Measurements from ENCODE around the gene ZNF384. TPM values are rescaled to one million over a fixed set of nuclear protein-coding genes. Genes with fewer than 3 reads are reported as not detected.

ZNF384 gene
- total RNA-seq = 17.3 TPM

DNA sequence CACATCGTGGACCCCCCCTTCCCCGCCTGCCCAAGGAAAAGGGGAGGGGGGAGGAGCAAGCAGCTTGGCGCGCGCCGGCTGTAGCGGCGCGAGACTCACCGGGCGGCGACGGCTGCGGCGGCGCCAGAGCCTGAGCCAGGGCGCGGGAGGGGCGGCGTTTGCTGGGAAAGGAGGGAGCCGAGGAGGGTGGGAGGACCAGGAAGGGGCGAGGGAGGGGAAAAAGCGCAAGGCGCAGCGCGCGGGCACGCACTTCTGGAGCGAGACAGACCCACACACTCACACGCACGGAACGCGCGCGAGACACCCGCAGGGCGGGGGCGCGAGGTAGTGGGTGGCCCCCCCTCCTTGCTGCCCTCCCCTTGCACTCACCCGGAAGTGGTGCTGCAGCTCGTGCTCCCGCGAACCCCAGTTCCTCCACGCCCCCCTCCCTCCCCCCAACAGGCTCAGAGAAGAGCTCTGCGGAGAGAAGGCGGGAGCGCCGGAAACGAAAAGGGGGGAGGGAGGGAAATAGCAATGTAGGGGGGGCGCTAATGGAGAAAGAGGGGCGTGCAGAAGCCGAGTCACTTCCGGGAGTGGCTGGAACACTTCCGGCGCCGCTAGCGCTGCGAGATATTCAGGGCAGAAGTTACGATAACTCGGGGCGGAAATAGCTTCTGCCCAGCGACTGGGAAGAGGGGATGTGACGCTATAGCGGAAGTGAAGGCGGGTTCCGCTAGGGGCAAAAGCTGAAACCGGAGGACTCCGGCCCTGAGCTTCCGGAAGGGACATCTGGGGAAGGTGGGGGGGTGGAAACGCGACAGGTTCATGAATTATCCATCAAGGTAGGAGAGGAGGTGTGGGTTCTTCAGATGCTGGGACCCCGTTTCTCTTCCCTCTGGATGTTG is at the start of gene ZNF384:
ZNF384 (minus strand) TSS at position 377 of the 884 bp plus-strand sequence. CDS start 9,855 bp downstream, outside the sequence.

DNA sequence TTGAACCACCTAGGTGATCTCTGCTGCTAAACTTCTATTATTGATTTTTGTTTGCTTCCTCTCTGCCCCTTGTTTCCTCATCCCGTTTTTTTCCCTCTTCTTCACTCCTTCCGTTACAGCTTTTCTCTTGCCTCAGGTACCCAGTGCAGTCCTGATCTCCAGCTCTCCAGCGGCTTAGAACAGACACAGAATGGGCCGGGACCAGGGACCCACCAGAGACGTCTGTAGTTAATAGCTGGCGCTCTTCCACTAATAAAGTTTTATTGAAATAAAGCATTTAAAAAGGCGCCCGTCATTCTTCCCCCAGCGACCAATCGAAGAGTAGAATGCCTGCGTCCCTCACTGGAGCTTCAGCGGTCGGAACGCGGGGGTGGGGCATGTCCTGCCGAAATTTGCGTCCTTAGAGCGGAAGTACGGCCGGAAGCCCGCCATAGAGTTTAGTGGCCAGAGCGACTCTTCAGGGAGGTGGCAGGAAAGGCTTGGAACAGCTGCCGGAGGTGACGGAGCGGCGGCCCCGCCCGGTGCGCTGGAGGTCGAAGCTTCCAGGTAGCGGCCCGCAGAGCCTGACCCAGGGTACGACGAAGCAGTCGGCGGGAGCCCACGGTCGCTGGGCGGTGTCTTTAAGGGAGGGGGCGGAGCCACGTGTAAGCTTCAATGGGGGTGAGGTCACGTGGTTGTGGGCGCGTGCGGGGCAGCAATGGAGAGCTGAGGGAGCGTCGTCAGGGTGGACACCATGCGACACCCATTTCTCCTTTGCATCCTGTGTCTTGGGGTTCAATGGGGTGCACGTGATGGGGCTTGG is 34.6 kb upstream of the ZNF384 start, which contains the start of gene COPS7A:
COPS7A (plus strand) TSS at position 440 of the 802 bp plus-strand sequence. CDS start 611 bp downstream, outside the sequence.

DNA sequence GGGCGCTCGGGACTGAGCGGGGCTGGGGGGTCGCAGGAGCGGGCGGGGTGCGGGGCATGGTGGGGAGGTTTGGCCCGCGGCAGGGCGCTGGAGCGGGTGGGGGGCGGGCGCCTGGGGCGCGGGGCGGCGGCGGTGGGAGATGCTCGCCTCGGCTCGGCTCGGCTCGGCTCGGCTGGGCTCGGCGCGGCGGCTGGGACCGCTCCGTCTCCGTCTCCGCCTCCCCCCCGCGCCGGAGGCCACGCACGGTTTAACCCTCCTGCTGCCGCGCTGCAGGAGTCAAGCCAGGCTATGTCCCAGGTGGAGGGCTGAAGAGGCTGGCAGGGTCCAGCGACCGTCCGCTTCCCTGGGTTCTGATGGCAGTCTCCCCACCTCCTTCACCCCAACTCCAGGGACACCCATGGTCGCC is 11.5 kb upstream of the ZNF384 start, which contains the start of gene PIANP:
PIANP (minus strand) TSS at position 170 of the 406 bp plus-strand sequence. CDS start 2,754 bp downstream, outside the sequence.

DNA sequence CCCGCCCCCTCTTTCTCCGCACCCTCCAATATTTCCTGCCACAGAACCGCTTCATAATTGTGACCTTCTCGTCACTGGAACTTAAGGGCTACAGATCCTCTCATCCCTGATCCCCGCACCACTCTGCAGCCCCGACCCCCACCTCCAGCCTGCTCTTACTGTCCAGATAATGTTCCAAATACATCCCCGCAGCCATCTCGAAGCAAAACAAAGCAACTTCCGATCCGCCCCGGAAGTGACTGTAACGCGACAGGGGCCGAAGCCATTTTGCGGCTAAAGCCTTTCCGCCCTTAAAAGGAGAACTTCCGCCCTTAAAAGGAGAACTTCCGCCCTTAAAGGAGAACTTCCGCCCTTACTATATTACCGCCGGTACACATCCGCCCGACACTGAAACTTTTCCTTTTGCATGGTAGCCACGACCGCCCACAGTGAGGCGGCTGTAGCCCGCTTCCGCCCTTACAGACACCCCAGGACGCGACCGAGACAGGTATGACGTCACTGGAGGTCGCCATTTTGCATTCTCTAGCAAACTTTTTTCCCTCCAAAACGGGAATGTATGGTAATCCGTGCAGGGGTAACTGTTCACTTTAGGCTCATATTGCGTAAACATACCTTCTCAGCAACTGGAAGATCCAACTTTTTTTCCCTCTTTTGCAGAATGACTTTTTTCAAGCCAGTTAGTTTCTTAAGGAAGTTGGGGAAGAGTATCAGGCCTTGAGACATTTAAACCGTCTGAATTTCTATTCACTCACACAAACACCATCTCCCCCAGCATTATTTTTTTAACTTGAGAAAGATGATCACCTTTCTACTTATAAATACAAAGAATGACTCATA is 26.1 kb downstream of the ZNF384 start, which contains the start of gene ING4:
ING4 (minus strand) TSS at position 214 of the 837 bp plus-strand sequence; CDS start at position 196, 18 bp downstream.

DNA sequence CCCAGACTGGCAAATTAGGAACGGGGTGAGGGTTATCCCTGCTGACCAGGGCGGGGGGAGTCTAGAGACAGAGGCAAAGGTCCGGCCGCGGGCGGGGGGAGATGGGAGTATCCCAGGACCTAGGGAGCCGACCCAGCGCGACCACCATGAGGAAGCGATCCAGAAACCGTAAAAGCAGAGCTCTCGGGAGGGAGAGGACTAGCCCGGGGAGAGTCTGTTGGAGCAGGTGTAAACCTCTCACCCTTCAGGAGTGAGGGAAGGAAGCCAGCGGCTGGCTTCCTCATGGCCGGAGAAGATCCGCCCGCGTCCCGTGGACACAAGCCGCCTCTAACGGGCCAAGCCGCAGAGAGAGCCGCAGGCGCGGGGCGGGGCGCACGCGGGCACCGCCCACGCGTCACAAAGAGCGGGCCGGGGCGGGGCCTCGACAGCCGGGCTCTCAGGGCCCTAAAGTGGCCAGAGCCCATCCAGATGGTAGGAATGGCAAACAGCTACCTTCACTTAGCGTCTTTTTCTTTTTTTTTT is 42.0 kb downstream of the ZNF384 start, which contains the start of gene ACRBP:
ACRBP (minus strand) TSS at position 350 of the 522 bp plus-strand sequence; CDS start at position 284, 66 bp downstream.

DNA sequence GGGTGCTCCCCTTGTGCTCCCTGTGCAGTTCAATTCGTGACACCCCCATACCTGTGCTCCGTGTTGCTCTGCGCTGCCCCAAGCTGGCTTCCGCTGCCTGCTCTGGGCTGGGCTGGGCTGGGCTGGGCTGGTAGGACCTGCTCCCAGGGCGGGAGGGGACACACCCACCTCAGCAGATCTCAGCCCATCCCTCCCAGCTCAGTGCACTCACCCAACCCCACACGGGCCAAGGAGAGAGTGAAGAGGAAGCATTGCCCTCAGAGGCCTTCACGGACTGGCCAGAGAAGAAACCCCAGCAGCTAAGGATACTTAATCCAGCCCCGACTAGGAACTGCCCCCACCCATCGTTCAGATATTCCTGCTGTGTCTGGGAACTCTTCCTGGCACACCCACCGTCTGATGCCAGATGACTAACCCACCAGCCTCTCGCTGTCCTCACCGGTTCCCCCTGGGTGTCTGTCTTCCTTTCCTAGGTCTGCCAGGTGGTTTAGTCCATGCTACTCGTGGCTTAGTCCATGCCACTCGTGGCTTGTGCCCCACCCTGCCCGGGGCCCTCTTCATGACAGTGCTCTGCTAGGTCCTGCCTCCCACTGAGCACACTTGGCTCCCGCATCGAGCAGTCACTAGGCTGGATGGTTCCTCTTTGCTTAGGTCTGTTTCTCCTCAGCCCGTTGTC is 53.2 kb downstream of the ZNF384 start, which contains the start of gene LPAR5:
LPAR5 (minus strand) TSS at position 104 of the 676 bp plus-strand sequence. CDS start 14,711 bp downstream, outside the sequence.

Small RNAs within 50 kb of the gene (small RNA-seq; reads per million reads assigned to genes)
- gene RNU6-781P = not detected

Other genes starting within 250 kb of the ZNF384 start
- 0.46 TPM for gene CD27, start 244.4 kb downstream of the ZNF384 start, total RNA-seq
- gene TAPBPL, start 237.3 kb downstream of the ZNF384 start, total RNA-seq = 2.8 TPM
- gene VAMP1, start 218.7 kb downstream of the ZNF384 start, total RNA-seq = 27.2 TPM
- gene MRPL51, start 196.1 kb downstream of the ZNF384 start, total RNA-seq = 33.0 TPM
- gene NCAPD2, start 195.3 kb downstream of the ZNF384 start, total RNA-seq = 17.8 TPM
- gene GAPDH, start 154.9 kb downstream of the ZNF384 start, total RNA-seq = 2,434 TPM
- gene IFFO1, start 133.3 kb downstream of the ZNF384 start, total RNA-seq = 5.5 TPM
- 13.8 TPM for gene NOP2, start 121.1 kb downstream of the ZNF384 start, total RNA-seq
- 204 TPM for gene CHD4, start 82.0 kb downstream of the ZNF384 start, total RNA-seq
- gene LPAR5, start 53.4 kb downstream of the ZNF384 start, total RNA-seq = 1.2 TPM
- 0.46 TPM for gene ACRBP, start 41.9 kb downstream of the ZNF384 start, total RNA-seq
- 61.6 TPM for gene ING4, start 26.3 kb downstream of the ZNF384 start, total RNA-seq
- gene PIANP, start 11.4 kb upstream of the ZNF384 start, total RNA-seq = 4.4 TPM
- gene COPS7A, start 34.7 kb upstream of the ZNF384 start, total RNA-seq = 41.5 TPM
- gene MLF2, start 63.8 kb upstream of the ZNF384 start, total RNA-seq = 104 TPM
- gene PTMS, start 77.0 kb upstream of the ZNF384 start, total RNA-seq = 84.2 TPM
- gene LAG3, start 83.1 kb upstream of the ZNF384 start, total RNA-seq = not detected
- gene CD4, start 100.2 kb upstream of the ZNF384 start, total RNA-seq = 4.8 TPM
- gene GPR162, start 132.4 kb upstream of the ZNF384 start, total RNA-seq = 87.9 TPM
- gene P3H3, start 139.0 kb upstream of the ZNF384 start, total RNA-seq = 15.0 TPM
- gene GNB3, start 151.6 kb upstream of the ZNF384 start, total RNA-seq = 3.2 TPM
- gene CDCA3, start 161.9 kb upstream of the ZNF384 start, total RNA-seq = 6.2 TPM
- 91.1 TPM for gene USP5, start 162.8 kb upstream of the ZNF384 start, total RNA-seq
- 349 TPM for gene TPI1, start 178.2 kb upstream of the ZNF384 start, total RNA-seq
- gene SPSB2, start 183.9 kb upstream of the ZNF384 start, total RNA-seq = 2.3 TPM
- 27.7 TPM for gene LRRC23, start 215.4 kb upstream of the ZNF384 start, total RNA-seq
- 308 TPM for gene ENO2, start 225.2 kb upstream of the ZNF384 start, total RNA-seq
- gene ATN1, start 238.6 kb upstream of the ZNF384 start, total RNA-seq = 13.1 TPM

Data from diencephalon (tissue), 1 donor.